GM19023 (cell line): ENCODE measurements around the gene CTNNA3.

ENCODE experiments used
- ATAC-seq: cut with Tn5 transposase; IDR thresholded peaks from one replicate; pipeline ENCODE4 v1.9.1; 2021; ENCODE audit warnings: mild to moderate bottlenecking, moderate library complexity; ENCODE audit not compliant: unreplicated experiment

CTNNA3 gene

GRCh38 chr10:66713387-66713786 is 982.6 kb downstream of the CTNNA3 start:
- ATAC-seq: no peak

- ATAC-seq: no peak
Measured at GRCh38 chr10:66698069-66698468, 997.9 kb downstream of the CTNNA3 start.

GRCh38 chr10:66695046-66695445 is 1000.9 kb downstream of the CTNNA3 start:
- ATAC-seq: no peak

- no peak for ATAC-seq
Measured at GRCh38 chr10:66684581-66684980, 1011.4 kb downstream of the CTNNA3 start.

- ATAC-seq: no peak
Measured at GRCh38 chr10:66680886-66681285, 1015.1 kb downstream of the CTNNA3 start.

GRCh38 chr10:66678521-66678920 is 1017.5 kb downstream of the CTNNA3 start:
- no peak for ATAC-seq

GRCh38 chr10:66673071-66673470 is 1022.9 kb downstream of the CTNNA3 start:
- ATAC-seq: no peak

GRCh38 chr10:66671562-66671961 is 1024.4 kb downstream of the CTNNA3 start:
- no peak for ATAC-seq

- ATAC-seq: no peak
Measured at GRCh38 chr10:66671064-66671463, 1024.9 kb downstream of the CTNNA3 start.

- no peak for ATAC-seq
Measured at GRCh38 chr10:66656499-66656898, 1039.5 kb downstream of the CTNNA3 start.

- no peak for ATAC-seq
Measured at GRCh38 chr10:66654861-66655260, 1041.1 kb downstream of the CTNNA3 start.

- ATAC-seq: no peak
Measured at GRCh38 chr10:66651308-66652082, 1044.5 kb downstream of the CTNNA3 start.

- ATAC-seq: no peak
Measured at GRCh38 chr10:66649626-66650025, 1046.4 kb downstream of the CTNNA3 start.

- no peak for ATAC-seq
Measured at GRCh38 chr10:66642217-66642616, 1053.8 kb downstream of the CTNNA3 start.

- no peak for ATAC-seq
Measured at GRCh38 chr10:66639371-66639770, 1056.6 kb downstream of the CTNNA3 start.

- ATAC-seq: no peak
Measured at GRCh38 chr10:66637273-66638036, 1058.5 kb downstream of the CTNNA3 start.

- ATAC-seq: no peak
Measured at GRCh38 chr10:66629996-66630395, 1066.0 kb downstream of the CTNNA3 start.

- no peak for ATAC-seq
Measured at GRCh38 chr10:66627156-66627555, 1068.8 kb downstream of the CTNNA3 start.

- no peak for ATAC-seq
Measured at GRCh38 chr10:66625709-66626590, 1070.0 kb downstream of the CTNNA3 start.

- no peak for ATAC-seq
Measured at GRCh38 chr10:66622050-66622449, 1073.9 kb downstream of the CTNNA3 start.

- ATAC-seq: no peak
Measured at GRCh38 chr10:66604195-66604594, 1091.8 kb downstream of the CTNNA3 start.
